ENCODE data around the gene CD70. TPM values are rescaled to one million over a fixed set of nuclear protein-coding genes. Genes with fewer than 3 reads are reported as not detected.

CD70 gene
- total and polyA plus RNA-seq, 4 donors = not detected

GRCh38 chr19:6632002-6632621 lies 41.2 kb upstream of the CD70 start:
- Histone ChIP-seq H3K4me1 (ENCODE audit: control insufficient read depth in 4 of 4, insufficient read depth in 4 of 4, low read length in 3 of 4) (no peaks in the 10 kb centered on the region), H3K4me3 (ENCODE audit: low read depth in 1 of 3, low read length in 3 of 3) (no peak overlapping the region), H3K36me3 (ENCODE audit: control insufficient read depth in 4 of 4, insufficient read depth in 3 of 4, low read depth in 1 of 4, low read length in 3 of 4) (no peaks in the 10 kb centered on the region), H3K27me3 (ENCODE audit: control insufficient read depth in 4 of 4, insufficient read depth in 4 of 4, low read length in 3 of 4) (peaks cover 0 to 4% (median 0%) of the 10 kb centered on the region in 4 donors), H3K9me3 (ENCODE audit: control insufficient read depth in 4 of 4, low read length in 3 of 4) (no peaks in the 10 kb centered on the region), H3K9ac (ENCODE audit: low read depth in 1 of 2, low read length in 2 of 2) (no peak overlapping the region), H3K27ac (ENCODE audit: low read depth in 1 of 2, low read length in 2 of 2) (no peak overlapping the region)
- DNase-seq (ENCODE audit: low spot score) = peak; percentile 69
- WGBS = 42% methylated on average over 12 of the region's 12 CpGs
- no peak for TF ChIP-seq ATF3 (IDR thresholded peaks at IDR 0.05)
- TF ChIP-seq RAD21 (IDR thresholded peaks at IDR 0.05) = peak; percentile 86 to 89
- peak; percentile 70 for TF ChIP-seq CTCF (IDR thresholded peaks at IDR 0.05; ENCODE audit: low read depth, low read length, missing input control)

- TF ChIP-seq EGR1 (IDR thresholded peaks at IDR 0.05; ENCODE audit: low read depth in 2 of 2) = no peak
- no peak for TF ChIP-seq ZBTB33 (IDR thresholded peaks at IDR 0.05)
- no peak for TF ChIP-seq YY1 (IDR thresholded peaks at IDR 0.05)
- no peak for TF ChIP-seq REST (IDR thresholded peaks at IDR 0.05)
- TF ChIP-seq CTCF (IDR thresholded peaks at IDR 0.05; ENCODE audit: low read depth, low read length, missing input control) = no peak
- no peak for TF ChIP-seq FOXA2 (IDR thresholded peaks at IDR 0.05)
- no peak for TF ChIP-seq ATF3 (IDR thresholded peaks at IDR 0.05)
- DNase-seq (ENCODE audit: low spot score) = no peak
- no peak overlapping the region for H3K4me3 ChIP-seq (ENCODE audit: low read depth in 1 of 3, low read length in 3 of 3)
- H3K4me1 ChIP-seq (ENCODE audit: control insufficient read depth in 4 of 4, insufficient read depth in 4 of 4, low read length in 3 of 4) = no peaks in the 10 kb centered on the region
- H3K9ac ChIP-seq (ENCODE audit: low read depth in 1 of 2, low read length in 2 of 2) = no peak overlapping the region
- H3K36me3 ChIP-seq (ENCODE audit: control insufficient read depth in 4 of 4, insufficient read depth in 3 of 4, low read depth in 1 of 4, low read length in 3 of 4) = no peaks in the 10 kb centered on the region
- H3K27me3 ChIP-seq (ENCODE audit: control insufficient read depth in 4 of 4, insufficient read depth in 4 of 4, low read length in 3 of 4) = peaks cover 0 to 4% (median 0%) of the 10 kb centered on the region in 4 donors
- no peaks in the 10 kb centered on the region for H3K9me3 ChIP-seq (ENCODE audit: control insufficient read depth in 4 of 4, low read length in 3 of 4)
- H3K27ac ChIP-seq (ENCODE audit: low read depth in 1 of 2, low read length in 2 of 2) = no peak overlapping the region
Measured at GRCh38 chr19:6626764-6627163, 35.8 kb upstream of the CD70 start.

Data from liver (tissue), 9 donors.